Astrocyte of the spinal cord (primary cell): ENCODE data around the gene AGO3.

Source experiments
- DNase-seq: peaks from one replicate; pipeline ENCODE4 v3.0.0; 2011; ENCODE audit warnings: low read depth, low spot score
- H3K4me3 ChIP-seq: 2 replicates; pipeline ENCODE4 v1.5.1; 2011; ENCODE audit warnings: low read depth, mild to moderate bottlenecking, low read length, moderate library complexity
- CTCF ChIP-seq: IDR thresholded peaks from 2 replicates; pipeline ENCODE4 v1.5.1; 2012; ENCODE audit warnings: low read depth, mild to moderate bottlenecking, low read length, inconsistent platforms
- in situ Hi-C: cut with HindIII; loops from 2 replicates; pipeline ENCODE4 v1.10.0; 2017; ENCODE audit warnings: low sequenced_read_pairs

The AGO3 gene

GRCh38 chr1:36083635-36084496 is 153.0 kb downstream of the AGO3 start, which contains the start of gene TEKT2:
TSS of gene TEKT2 (plus strand) at chr1:36084094. CDS start at chr1:36084922, 828 bp downstream.
- peak within 1 kb of the TSS; percentile 48 for H3K4me3 ChIP-seq
- in situ Hi-C loops, result no loop called here
- DNase-seq, result peak; percentile 19
- no peak for TF ChIP-seq CTCF

DNA sequence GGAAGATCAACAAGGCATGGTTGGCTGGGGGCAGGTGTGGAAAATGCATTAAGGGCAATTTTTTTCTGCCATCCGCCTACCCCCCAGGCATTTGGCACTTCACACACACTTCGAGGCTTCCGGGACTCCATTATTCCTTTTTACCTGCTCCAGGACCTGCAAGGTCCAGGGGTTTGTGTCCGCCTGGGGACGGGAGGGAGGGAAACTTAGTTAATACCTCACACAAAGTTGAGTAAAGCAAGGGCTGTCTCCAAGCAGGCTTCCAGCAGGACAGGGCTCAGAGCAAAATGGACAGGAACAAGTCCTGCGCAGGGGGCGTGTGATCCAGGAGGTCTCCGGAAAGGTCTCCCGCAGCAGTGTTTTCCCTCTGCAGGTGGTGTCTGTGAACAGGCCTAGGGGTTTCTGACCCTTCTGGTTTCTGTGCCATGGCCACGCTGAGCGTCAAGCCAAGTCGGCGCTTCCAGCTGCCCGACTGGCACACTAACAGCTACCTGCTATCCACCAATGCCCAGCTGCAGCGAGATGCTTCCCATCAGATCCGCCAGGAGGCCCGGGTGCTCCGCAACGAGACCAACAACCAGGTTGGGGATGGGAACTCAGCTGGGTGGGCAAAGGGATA is 153.7 kb downstream of the AGO3 start:
- peak overlapping the region; percentile 48 for H3K4me3 ChIP-seq
- peak; percentile 10 for DNase-seq
- peak; percentile 15 for TF ChIP-seq CTCF
- in situ Hi-C loops, result no loop called here

- no peak for DNase-seq
- H3K4me3 ChIP-seq, result no peak overlapping the region
- TF ChIP-seq CTCF, result no peak
- in situ Hi-C loops, result no loop called here
Measured at GRCh38 chr1:36085126-36085525, 154.2 kb downstream of the AGO3 start.

DNA sequence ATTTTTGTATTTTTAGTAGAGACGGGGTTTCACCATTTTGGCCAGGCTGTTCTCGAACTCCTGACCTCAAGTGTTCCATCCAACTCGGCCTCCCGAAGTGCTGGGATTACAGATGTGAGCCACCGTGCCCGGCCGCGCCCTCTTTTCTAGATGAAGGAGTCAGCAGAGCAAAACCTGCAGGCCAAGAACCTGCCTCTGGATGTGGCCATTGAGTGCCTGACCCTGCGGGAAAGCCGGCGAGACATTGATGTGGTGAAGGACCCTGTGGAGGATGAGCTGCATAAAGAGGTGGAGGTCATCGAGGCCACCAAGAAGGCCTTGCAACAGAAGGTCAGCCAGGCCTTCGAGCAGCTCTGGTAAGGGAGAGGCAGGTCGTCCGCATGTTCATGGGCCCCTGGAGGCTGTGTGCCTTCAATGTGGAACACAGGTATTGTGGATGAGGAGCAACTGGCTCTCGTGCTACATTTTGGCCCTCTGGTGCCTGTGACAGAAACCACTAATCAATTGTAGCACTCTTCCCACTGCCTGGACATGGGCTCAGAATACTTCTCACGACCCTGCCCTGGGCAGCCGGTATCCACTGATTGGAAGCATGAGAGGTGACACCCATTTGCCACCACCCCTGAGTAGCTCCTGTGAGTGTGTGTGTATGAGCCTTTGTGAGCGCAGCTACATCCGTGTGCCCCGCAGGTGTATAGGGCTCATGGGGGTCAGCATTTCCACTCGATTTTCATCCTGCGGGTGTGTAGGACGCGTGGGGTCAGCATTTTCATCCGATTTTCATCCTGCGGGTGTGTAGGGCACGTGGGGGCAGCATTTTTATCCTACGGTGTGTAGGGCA is 155.0 kb downstream of the AGO3 start:
- no peak for TF ChIP-seq CTCF
- no peak for DNase-seq
- in situ Hi-C loops, result no loop called here

GRCh38 chr1:36086529-36087232 is 155.8 kb downstream of the AGO3 start:
- no peak overlapping the region for H3K4me3 ChIP-seq
- TF ChIP-seq CTCF, result no peak
- DNase-seq, result no peak
- in situ Hi-C loops, result no loop called here

More for the DNA sequence above, 155.0 kb downstream of the AGO3 start:
- H3K4me3 ChIP-seq, result no peak overlapping the region
